ENCODE results near the gene CAPN14. TPM values are rescaled to one million over a fixed set of nuclear protein-coding genes. Genes with fewer than 3 reads are reported as not detected.

The CAPN14 gene
- total RNA-seq, 1 donor from 2014 or later: 10.3 TPM

- no peaks in the 10 kb centered on the region for H3K36me3 ChIP-seq (ENCODE audit: control insufficient read depth, insufficient read depth, low read length)
- no peaks in the 10 kb centered on the region for H3K27me3 ChIP-seq (ENCODE audit: control insufficient read depth, insufficient read depth, low read length)
- TF ChIP-seq CTCF (IDR thresholded peaks at IDR 0.05; ENCODE audit: insufficient read depth, low read length, severe bottlenecking): no peak
- FAIRE-seq (no peak), DNase-seq (ENCODE audit: low read depth) (peak; percentile 70)
- no peak overlapping the region for H3K4me3 ChIP-seq (ENCODE audit: low read depth, low read length)
Measured at GRCh38 chr2:31196622-31197021, 20.7 kb downstream of the CAPN14 start.

- no peaks in the 10 kb centered on the region for H3K27me3 ChIP-seq (ENCODE audit: control insufficient read depth, insufficient read depth, low read length)
- peak; percentile 58 for FAIRE-seq
- H3K4me3 ChIP-seq (ENCODE audit: low read depth, low read length): no peak overlapping the region
- H3K36me3 ChIP-seq (ENCODE audit: control insufficient read depth, insufficient read depth, low read length): no peaks in the 10 kb centered on the region
- no peak for DNase-seq (ENCODE audit: low read depth)
- TF ChIP-seq CTCF (IDR thresholded peaks at IDR 0.05; ENCODE audit: insufficient read depth, low read length, severe bottlenecking): no peak
Measured at GRCh38 chr2:31193806-31194205, 23.5 kb downstream of the CAPN14 start.

GRCh38 chr2:31192851-31193392, 24.4 kb downstream of the CAPN14 start:
- Histone ChIP-seq H3K27me3 (ENCODE audit: control insufficient read depth, insufficient read depth, low read length) (no peaks in the 10 kb centered on the region), H3K36me3 (ENCODE audit: control insufficient read depth, insufficient read depth, low read length) (no peaks in the 10 kb centered on the region), H3K4me3 (ENCODE audit: low read depth, low read length) (no peak overlapping the region)
- DNase-seq (ENCODE audit: low read depth) (no peak), FAIRE-seq (no peak)
- TF ChIP-seq CTCF (IDR thresholded peaks at IDR 0.05; ENCODE audit: insufficient read depth, low read length, severe bottlenecking): no peak

- no peaks in the 10 kb centered on the region for H3K27me3 ChIP-seq (ENCODE audit: control insufficient read depth, insufficient read depth, low read length)
- TF ChIP-seq CTCF (IDR thresholded peaks at IDR 0.05; ENCODE audit: insufficient read depth, low read length, severe bottlenecking): no peak
- no peaks in the 10 kb centered on the region for H3K36me3 ChIP-seq (ENCODE audit: control insufficient read depth, insufficient read depth, low read length)
- no peak for DNase-seq (ENCODE audit: low read depth)
- FAIRE-seq: no peak
- H3K4me3 ChIP-seq (ENCODE audit: low read depth, low read length): no peak overlapping the region
Measured at GRCh38 chr2:31192396-31192795, 24.9 kb downstream of the CAPN14 start.

GRCh38 chr2:31191931-31192330, 25.4 kb downstream of the CAPN14 start:
- H3K36me3 ChIP-seq (ENCODE audit: control insufficient read depth, insufficient read depth, low read length): no peaks in the 10 kb centered on the region
- no peak for TF ChIP-seq CTCF (IDR thresholded peaks at IDR 0.05; ENCODE audit: insufficient read depth, low read length, severe bottlenecking)
- peaks cover 2% of the 10 kb centered on the region for H3K27me3 ChIP-seq (ENCODE audit: control insufficient read depth, insufficient read depth, low read length)
- DNase-seq (ENCODE audit: low read depth) (no peak), FAIRE-seq (peak; percentile 40)
- H3K4me3 ChIP-seq (ENCODE audit: low read depth, low read length): no peak overlapping the region

- no peak for DNase-seq (ENCODE audit: low read depth)
- Histone ChIP-seq H3K36me3 (ENCODE audit: control insufficient read depth, insufficient read depth, low read length) (no peaks in the 10 kb centered on the region), H3K4me3 (ENCODE audit: low read depth, low read length) (no peak overlapping the region), H3K27me3 (ENCODE audit: control insufficient read depth, insufficient read depth, low read length) (peaks cover 3% of the 10 kb centered on the region)
- no peak for FAIRE-seq
- TF ChIP-seq CTCF (IDR thresholded peaks at IDR 0.05; ENCODE audit: insufficient read depth, low read length, severe bottlenecking): no peak
Measured at GRCh38 chr2:31190188-31190587, 27.1 kb downstream of the CAPN14 start.
